Cardiac fibroblast (primary cell): ENCODE results near the gene THADA.

Experiments
- DNase-seq, 2 donors: peaks; one replicate each; pipeline versions ENCODE4 v3.0.0 to v3.0.0-alpha.2; 2010; ENCODE audit warnings: low read depth in 2 of 2
- H3K4me3 ChIP-seq, 2 donors: replicated peaks in 1 of 2; 1 replicate in 1 of 2; 2 replicates in 1 of 2; pipeline ENCODE4 v1.5.1; 2011; ENCODE audit warnings: low read depth in 2 of 2, low read length in 2 of 2, mild to moderate bottlenecking in 2 of 2, moderate library complexity in 1 of 2
- TF ChIP-seq, protein P1 (sequence below): IDR thresholded peaks from one replicate; pipeline ENCODE4 v1.5.1; 2011; ENCODE audit warnings: low read depth, mild to moderate bottlenecking, low read length, inconsistent platforms

Gene THADA

DNA sequence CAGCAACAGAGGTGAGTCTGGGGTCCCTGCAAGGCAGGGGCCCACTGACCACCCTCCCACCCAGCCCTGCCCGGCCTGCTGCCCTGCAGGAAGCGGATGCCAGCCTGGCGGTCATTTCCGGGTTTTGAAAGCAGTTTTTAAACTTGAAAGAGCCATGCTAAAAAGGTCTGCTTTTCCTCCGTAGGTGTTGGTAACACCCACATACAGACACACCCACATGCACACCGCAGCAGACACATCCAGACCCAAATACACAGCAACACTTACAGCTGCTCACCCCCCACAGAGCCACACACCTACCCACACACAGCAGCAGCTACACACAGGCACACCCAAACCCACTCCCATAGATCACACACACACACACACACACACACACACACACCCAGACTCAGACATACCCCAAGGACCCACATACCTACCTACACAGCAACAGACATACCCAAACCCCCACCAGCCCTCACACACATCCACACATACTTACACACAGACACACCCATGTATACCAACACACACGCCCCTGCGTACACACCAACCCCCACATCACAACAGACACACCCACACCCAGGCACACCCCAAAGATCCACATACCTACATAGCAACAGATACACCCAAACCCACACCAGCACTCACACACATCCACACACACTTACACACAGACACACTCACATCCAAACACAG is 377.0 kb downstream of the THADA start:
- peak; percentile 29 to 39 for DNase-seq
- TF ChIP-seq, protein P1, sequence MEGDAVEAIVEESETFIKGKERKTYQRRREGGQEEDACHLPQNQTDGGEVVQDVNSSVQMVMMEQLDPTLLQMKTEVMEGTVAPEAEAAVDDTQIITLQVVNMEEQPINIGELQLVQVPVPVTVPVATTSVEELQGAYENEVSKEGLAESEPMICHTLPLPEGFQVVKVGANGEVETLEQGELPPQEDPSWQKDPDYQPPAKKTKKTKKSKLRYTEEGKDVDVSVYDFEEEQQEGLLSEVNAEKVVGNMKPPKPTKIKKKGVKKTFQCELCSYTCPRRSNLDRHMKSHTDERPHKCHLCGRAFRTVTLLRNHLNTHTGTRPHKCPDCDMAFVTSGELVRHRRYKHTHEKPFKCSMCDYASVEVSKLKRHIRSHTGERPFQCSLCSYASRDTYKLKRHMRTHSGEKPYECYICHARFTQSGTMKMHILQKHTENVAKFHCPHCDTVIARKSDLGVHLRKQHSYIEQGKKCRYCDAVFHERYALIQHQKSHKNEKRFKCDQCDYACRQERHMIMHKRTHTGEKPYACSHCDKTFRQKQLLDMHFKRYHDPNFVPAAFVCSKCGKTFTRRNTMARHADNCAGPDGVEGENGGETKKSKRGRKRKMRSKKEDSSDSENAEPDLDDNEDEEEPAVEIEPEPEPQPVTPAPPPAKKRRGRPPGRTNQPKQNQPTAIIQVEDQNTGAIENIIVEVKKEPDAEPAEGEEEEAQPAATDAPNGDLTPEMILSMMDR: no peak
- H3K4me3 ChIP-seq: peak overlapping the region in 1 of 2 donors; percentile 84

DNA sequence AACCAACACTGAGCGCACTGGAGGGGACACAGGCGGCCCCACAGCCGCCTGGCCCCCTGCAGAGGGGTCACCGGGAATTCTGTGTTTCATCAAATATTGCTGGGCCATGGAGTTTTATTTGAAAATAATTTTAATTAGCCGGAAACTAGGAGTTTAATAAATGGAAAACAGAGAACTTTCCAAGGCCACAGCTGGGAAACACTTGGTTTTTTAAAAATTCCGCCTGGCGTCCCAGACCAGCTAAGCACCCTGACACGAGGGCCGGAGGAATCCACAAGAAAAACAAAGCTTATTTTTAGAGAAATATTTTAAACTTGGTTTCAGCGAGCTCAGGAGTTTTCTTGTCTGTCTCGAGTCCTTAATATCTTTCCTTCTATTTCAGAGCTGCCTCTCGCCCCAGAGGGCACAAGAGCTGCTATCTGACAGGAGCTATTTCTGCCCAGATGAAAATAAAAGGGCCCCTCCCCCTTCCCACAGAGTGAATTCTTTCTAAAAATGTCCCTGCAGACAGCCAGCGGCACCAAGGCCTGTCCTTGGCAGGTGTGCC is 377.6 kb downstream of the THADA start:
- no peak overlapping the region for H3K4me3 ChIP-seq
- TF ChIP-seq, protein P1: no peak
- DNase-seq: peak; percentile 30 to 44

DNA sequence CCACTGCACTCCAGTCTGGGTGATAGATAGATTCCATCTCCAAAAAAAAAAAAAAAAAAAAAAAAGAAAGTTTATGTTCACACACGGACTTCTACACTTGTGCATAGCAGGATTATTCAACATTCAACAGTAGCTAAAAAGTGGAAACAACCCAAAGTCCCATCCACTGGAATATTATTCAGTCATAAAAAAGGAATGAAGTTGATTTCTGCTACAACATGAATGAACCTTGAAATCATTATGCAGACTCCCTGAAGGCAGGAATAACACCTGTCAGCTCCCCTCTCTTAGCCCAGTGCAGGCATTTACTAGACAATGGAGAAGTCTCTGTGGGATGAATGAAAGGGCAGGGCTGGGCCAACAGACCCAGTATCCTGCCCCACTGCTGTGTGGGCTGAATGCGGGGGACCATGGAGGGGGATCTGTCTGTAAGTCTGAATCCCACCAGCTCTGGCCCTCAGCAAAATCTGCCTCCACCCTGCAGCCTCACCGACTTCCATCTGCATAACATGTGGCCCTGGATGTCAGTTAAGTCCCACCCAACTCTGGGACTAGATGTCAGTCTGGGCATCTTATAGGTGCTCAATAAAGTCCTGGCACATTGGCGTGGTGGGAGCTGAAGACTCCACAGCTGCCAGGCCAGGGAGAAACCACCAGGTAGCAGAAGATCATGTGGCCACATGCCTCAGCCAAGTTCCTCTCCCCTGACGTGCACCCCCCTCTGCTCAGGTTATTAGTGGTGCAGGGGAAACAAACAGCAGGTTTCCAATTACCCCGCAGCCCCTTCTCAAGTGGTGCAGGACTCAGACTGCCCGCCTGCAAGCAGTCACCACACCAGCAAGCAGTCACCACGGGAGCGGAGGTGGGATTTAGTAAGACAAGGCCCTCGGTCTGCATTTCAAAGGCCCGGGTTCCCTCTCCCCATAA is 378.3 kb downstream of the THADA start:
- no peak for DNase-seq
- no peak overlapping the region for H3K4me3 ChIP-seq
- TF ChIP-seq, protein P1: no peak

DNA sequence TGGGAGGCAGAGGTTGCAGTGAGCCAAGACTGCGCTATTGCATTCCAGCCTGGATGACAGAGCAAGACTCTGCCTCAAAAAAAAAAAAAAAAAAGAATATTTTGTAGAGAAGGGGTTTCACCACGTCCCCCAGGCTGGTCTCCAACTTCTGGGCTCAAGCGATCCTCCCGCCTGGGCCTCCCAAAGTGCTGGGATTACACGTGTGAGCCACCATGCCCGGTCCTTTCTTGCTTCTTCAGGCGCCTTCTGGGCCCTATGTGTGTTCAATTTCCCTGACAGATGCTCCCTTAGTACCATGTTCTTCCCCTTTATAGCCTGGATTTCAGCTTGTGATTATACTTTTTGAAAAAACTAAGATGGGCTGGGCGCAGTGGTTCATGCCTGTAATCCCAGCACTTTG is 379.2 kb downstream of the THADA start:
- no peak overlapping the region for H3K4me3 ChIP-seq
- TF ChIP-seq, protein P1: no peak
- DNase-seq: no peak

DNA sequence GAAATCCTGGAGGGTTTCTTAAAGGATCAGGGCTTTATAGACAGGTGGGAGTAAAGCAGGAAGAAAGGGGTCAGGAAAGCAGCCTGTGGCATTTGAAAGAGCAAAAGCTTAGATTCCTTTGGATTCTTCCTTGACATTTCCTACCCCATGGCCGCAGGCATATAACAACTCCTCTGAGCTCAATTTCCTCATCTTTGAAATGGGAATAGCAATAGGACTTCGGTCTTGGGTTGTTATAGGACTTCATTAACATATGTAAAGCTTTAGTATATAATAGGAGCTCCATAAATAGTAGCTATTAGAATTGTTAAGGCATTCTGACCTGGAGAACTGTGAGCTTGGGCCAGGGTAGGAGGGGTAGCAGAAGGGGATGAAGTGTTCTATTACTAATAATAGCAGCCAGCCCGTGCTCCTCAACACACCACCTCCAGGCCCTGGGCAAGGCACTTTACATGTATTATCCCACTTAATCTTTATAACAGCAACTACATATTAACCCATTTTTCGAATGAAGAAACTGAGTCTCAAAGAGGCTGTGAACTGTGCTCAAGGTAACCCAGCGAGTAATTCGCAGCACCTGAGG is 380.1 kb downstream of the THADA start:
- TF ChIP-seq, protein P1: no peak
- no peak for DNase-seq
- H3K4me3 ChIP-seq: no peak overlapping the region

DNA sequence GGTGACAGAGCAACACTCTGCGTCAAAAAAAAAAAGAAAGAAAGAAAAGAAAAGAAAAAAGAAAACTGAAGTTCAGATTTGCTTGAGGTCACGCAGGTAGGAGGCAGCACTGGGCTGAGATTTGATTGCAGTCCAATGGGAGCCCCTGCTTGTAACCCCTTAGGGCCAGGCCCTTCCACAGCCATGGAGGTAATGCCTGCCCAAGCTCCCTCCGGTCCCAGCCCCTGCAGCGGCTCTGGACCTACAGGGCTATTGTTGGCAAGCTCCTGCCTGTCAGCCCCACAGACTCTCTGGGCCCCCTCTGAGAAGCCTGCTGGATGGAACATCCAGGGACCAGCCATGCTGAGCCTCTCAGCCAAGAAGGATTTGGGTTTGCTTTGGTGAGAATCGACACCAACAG is 381.6 kb downstream of the THADA start:
- no peak for DNase-seq
- H3K4me3 ChIP-seq: no peak overlapping the region
- TF ChIP-seq, protein P1: no peak
